ENCODE measurements around the gene MPZ. TPM values are rescaled to one million over a fixed set of nuclear protein-coding genes. Genes with fewer than 3 reads are reported as not detected.

MPZ gene
- total and polyA plus RNA-seq, 8 donors, result 1.3 to 15.1 (median 2.3) TPM; not detected in 3

GRCh38 chr1:161311595-161312181, 1.9 kb upstream of the MPZ start:
- 80 to 88% (median 82%) methylated on average over 4 of the region's 4 CpGs for WGBS, 5 donors
- Histone ChIP-seq H3K4me3 (no peak overlapping the region), H3K36me3 (no peaks in the 10 kb centered on the region), H3K27ac (no peak overlapping the region), H3K9me3 (no peaks in the 10 kb centered on the region), H3K4me1 (peaks cover 12 to 36% (median 30%) of the 10 kb centered on the region in 4 donors), H3K27me3 (peaks cover 0 to 6% (median 0%) of the 10 kb centered on the region in 3 donors)
- DNase-seq, result no peak
- TF ChIP-seq POLR2A (IDR thresholded peaks at IDR 0.05) (no peak), POLR2AphosphoS5 (IDR thresholded peaks at IDR 0.05) (no peak), EP300 (IDR thresholded peaks at IDR 0.05) (no peak)
- TF ChIP-seq, protein P1, sequence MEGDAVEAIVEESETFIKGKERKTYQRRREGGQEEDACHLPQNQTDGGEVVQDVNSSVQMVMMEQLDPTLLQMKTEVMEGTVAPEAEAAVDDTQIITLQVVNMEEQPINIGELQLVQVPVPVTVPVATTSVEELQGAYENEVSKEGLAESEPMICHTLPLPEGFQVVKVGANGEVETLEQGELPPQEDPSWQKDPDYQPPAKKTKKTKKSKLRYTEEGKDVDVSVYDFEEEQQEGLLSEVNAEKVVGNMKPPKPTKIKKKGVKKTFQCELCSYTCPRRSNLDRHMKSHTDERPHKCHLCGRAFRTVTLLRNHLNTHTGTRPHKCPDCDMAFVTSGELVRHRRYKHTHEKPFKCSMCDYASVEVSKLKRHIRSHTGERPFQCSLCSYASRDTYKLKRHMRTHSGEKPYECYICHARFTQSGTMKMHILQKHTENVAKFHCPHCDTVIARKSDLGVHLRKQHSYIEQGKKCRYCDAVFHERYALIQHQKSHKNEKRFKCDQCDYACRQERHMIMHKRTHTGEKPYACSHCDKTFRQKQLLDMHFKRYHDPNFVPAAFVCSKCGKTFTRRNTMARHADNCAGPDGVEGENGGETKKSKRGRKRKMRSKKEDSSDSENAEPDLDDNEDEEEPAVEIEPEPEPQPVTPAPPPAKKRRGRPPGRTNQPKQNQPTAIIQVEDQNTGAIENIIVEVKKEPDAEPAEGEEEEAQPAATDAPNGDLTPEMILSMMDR (IDR thresholded peaks at IDR 0.05), result no peak
- intact Hi-C loops (cut with DNase I; ENCODE audit: low total_unique reads), result no loop called here

DNA sequence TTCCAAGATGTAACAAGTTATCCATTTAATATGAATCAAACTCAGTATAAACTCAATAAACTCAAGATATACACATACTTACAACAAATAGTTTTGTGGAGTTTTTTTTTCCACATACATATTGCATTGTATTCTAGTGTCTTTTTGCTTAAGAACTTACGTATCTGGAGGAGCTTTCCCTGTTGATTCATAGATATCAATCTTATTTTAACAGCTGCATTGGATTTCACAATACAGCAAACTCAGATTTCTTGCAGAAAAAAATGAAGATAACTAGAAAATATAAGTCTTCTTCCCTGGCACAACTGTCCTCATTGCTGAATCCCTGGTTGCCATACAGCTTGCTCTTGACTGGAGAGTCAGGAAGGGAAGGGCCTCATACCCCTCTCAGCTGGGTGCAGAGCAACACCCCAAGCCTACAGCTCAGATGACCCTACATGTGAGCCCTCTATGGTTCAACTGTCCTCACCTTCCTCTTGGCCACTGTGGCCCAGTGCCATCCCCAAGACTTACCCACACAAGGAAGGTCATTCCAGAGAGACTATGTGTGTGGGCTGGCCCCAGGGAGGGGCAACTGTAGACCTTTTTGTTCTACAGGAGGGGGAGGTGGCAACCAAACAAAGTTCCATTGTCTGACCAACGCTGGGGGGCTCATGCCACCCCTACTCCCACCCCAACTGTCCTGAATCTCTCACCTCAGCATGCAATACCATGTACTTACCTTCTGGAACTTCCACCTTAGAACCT, 1.7 kb downstream of the MPZ start:
- peak overlapping the region in 1 of 5 donors; percentile 62 for H3K27ac ChIP-seq

DNA sequence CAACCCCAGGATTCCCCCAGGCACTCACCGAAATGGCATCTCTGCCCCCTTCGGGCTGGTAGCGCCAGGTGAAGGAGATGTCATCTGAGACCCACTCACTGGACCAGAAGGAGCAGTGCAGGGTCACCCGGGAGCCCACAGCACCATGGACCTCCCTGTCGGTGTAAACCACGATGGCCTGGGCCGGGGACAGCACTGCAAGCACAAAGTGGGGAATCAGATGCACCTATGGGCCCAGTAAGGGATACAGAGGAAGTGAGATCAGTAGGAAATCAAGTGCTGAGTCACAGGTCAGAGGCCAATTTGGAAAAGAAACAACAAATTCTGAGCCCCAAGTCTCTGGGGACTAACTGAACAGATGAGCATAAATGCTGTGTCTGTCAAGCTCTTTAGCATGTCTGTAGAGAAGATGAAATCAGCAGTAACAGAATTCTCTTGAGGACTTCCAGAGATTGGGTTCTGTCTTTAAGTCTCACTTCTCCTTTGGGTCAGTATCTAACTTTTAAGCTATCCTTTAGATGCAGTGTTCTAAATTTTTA, 2.5 kb downstream of the MPZ start:
- Histone ChIP-seq H3K36me3 (no peaks in the 10 kb centered on the region), H3K27ac (peak overlapping the region in 4 of 5 donors; percentile 3 to 62 (median 42)), H3K4me3 (no peak overlapping the region), H3K27me3 (peaks cover 0 to 6% (median 0%) of the 10 kb centered on the region in 3 donors), H3K4me1 (peaks cover 19 to 43% (median 29%) of the 10 kb centered on the region in 4 donors), H3K9me3 (no peaks in the 10 kb centered on the region)
- TF ChIP-seq POLR2AphosphoS5 (IDR thresholded peaks at IDR 0.05), result no peak
- TF ChIP-seq POLR2A (IDR thresholded peaks at IDR 0.05), result no peak
- no peak for TF ChIP-seq EP300 (IDR thresholded peaks at IDR 0.05)
- TF ChIP-seq, protein P1 (IDR thresholded peaks at IDR 0.05), result no peak
- intact Hi-C loops (cut with DNase I; ENCODE audit: low total_unique reads), result no loop called here
- peak in 1 of 2 donors; percentile 31 for DNase-seq
- 84 to 90% (median 87%) methylated on average over 7 of the region's 7 CpGs for WGBS, 5 donors

More for the DNA sequence above, 1.7 kb downstream of the MPZ start:
- H3K4me3 ChIP-seq, result no peak overlapping the region
- no peak for TF ChIP-seq POLR2A (IDR thresholded peaks at IDR 0.05)
- TF ChIP-seq EP300 (IDR thresholded peaks at IDR 0.05), result no peak
- TF ChIP-seq POLR2AphosphoS5 (IDR thresholded peaks at IDR 0.05), result no peak
- TF ChIP-seq, protein P1 (IDR thresholded peaks at IDR 0.05), result no peak
- intact Hi-C loops (cut with DNase I; ENCODE audit: low total_unique reads), result no loop called here
- no peak for DNase-seq
- peaks cover 19 to 43% (median 30%) of the 10 kb centered on the region in 4 donors for H3K4me1 ChIP-seq
- no peaks in the 10 kb centered on the region for H3K36me3 ChIP-seq
- WGBS, 5 donors, result 26 to 56% (median 46%) methylated on average over 2 of the region's 2 CpGs
- no peaks in the 10 kb centered on the region for H3K9me3 ChIP-seq
- peaks cover 0 to 6% (median 0%) of the 10 kb centered on the region in 3 donors for H3K27me3 ChIP-seq

DNA sequence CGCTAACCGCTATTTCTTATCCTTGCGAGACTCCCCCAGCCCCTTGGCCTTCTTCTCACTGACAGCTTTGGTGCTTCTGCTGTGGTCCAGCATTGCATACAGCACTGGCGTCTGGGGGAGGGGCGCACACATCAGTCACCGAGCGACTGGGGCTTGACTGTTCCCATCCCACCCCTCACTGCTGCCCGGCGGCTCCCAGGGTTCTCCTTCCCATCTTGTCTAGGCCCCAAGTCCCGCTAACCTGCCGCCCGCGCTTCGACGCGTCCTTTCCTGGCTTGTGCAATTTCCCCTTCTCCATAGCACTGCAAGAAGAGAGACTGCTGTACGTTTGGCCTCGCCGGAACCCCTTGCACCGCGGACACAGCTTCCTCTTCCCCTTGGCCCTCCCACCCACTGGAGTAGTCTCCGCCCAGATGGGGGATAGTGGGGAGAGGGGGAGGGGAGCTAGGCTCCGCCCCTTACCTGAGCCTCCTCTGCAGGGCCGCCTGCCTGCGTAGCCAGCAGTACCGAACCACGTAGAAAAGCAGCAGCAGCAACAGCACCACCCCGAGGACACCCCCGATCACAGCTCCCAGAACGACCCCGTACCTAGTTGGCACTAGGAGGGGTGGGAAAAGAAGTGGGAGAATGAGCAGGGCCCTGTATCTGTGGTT, 3.8 kb downstream of the MPZ start:
- peak in 1 of 4 donors; percentile 34 for TF ChIP-seq POLR2A (IDR thresholded peaks at IDR 0.05)
- TF ChIP-seq, protein P1 (IDR thresholded peaks at IDR 0.05), result peak in 2 of 7 experiments; percentile 23 to 43
- peak; percentile 17 to 85 (median 80) for TF ChIP-seq POLR2AphosphoS5 (IDR thresholded peaks at IDR 0.05)
- TF ChIP-seq EP300 (IDR thresholded peaks at IDR 0.05), result no peak
- Histone ChIP-seq H3K4me1 (peaks cover 19 to 43% (median 29%) of the 10 kb centered on the region in 4 donors), H3K36me3 (no peaks in the 10 kb centered on the region), H3K27me3 (peaks cover 0 to 6% (median 0%) of the 10 kb centered on the region in 3 donors), H3K9me3 (no peaks in the 10 kb centered on the region), H3K27ac (peak overlapping the region in 4 of 5 donors; percentile 69 to 83 (median 77)), H3K4me3 (peak overlapping the region; percentile 76 to 86 (median 80))
- DNase-seq, result peak; percentile 90 to 94
- WGBS, 5 donors, result 1 to 3% (median 2%) methylated on average over 23 to 31 of the region's 31 CpGs
- intact Hi-C loops (cut with DNase I; ENCODE audit: low total_unique reads), result no loop called here

All from stomach (tissue), 9 donors.